HG02759 (cell line): ENCODE measurements around the gene MGAT3.
A peak's percentile ranks its signal among the peaks of the same experiment; 100 is the strongest.

ENCODE experiments used
- ATAC-seq: cut with Tn5 transposase; IDR thresholded peaks from one replicate; pipeline ENCODE4 v1.9.1; 2021; ENCODE audit warnings: mild to moderate bottlenecking, moderate library complexity; ENCODE audit not compliant: unreplicated experiment

MGAT3 gene

DNA sequence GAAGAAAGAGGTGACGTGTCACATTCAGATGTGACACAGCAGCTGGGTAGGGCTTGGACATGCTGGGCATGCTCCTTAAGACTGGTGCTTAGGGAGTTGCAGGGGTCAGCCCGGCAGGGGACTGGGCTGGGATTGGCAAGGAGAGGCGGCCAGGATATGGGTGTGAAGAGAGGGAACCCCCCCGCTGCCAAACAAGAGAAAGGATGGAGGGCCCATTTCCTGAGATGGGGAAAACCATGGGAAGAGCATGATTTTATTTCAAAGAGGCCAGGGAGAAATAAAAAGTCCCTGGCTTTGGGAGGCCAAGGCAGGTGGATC, 68.8 kb downstream of the MGAT3 start:
- ATAC-seq, result no peak

DNA sequence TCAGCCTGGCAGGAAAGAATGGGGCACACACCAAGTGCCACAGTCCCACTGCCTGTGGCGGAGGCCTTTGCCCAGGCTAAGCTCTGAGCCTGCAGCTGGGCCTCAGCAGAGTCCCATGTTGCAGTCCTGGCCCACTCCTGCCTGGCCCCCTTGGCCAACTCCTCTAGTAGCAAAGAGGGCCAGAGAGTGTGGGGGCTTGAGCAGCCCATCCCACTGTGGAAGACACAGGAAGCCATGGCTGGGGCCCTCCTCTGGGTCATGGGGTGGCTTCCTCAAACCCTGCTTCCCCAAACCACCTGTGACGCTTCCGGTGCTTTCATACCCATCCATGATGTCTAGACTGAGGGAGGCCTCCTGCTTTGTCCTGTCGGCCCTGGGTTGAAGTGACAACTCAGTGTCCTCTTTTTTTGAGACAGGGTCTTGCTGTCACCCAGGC, 69.9 kb downstream of the MGAT3 start:
- no peak for ATAC-seq

DNA sequence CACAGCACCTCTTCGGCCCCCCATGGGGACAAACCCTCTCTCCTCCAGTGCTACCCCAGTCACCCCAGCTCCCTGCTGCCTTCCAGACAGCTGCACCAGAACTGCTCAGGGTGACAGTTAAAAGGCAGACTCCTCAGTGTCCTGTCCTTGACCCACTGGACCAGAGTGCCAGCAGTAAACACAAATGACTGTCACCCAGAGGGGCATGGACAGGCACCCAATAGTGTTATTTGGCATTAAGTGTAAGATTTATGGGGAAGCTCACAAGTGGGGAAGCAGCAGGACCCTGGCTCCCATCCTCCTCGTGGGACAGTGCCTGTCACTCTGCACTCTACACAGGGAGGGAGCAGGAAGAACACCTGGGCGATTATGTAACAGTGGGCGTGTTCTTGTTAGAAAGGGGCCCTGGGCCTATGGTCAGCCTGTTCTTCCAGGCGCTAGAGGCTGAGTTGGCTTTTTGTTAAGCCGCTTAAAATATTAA, 70.7 kb downstream of the MGAT3 start:
- no peak for ATAC-seq

DNA sequence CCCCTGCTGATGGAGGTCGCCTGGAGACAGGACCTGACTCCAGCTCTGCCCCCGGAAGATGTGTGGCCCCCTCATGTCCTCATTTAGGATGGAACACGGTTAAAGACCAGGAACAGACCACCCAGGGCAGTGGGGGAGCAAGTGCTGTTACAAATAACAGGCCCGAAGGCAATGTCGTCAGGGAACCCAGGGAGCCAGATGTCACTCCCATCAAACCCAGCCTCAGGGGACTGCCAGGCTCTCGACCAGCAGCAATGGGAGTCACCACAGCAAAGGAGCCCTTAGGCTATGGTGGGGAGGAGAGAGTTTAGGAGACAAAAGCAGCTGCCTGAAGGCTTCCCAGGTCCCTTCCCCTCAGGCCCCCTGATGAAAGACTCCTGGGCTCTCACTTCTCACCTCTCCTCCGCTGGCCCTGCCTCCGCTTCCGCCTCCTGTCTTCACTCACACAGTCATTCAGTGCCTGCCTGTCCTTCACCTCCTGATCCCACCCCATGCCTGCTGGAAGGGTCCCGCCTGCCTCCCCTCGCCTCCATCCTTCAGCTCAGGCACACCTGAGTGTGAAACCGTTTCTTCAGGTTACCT, 71.4 kb downstream of the MGAT3 start:
- no peak for ATAC-seq

DNA sequence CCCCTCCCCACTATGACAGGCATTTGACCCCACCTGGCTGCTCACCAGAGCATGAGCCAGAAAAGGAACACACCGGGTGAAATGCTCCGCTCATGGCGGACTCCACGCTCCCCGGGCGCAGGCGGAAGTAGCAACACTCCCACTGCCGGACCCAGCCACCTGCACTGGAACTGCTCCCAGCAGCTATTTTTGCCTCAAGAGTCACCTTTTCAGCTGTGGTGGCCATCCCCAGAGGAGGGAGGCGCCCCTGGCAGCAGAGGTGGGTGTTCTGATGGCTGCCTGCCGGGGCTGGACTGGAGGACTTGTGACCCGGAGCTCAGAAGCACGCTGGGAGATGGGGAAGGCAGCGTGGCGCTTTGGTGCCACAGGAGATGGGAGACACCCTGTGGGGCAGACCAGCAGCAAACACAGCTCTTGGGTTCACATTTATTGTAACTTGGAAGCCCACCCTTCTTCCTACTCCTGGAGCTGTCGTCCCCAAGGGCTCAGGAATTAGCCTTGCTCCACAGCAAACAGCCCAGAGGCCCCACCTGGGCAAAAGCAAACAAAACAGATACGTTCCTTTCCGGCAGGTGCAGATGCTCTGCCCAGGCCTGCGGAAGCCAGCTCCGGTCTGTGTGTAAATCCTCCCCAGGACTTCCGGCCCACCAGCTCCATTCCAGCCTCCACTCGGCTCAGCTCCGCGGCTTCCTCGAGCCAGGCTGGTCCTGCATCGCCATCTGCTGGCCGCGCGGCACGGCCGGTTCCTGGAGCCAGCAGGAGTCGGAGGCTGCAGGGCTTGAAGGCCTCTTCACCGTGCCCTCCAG, 72.1 kb downstream of the MGAT3 start:
- peak; percentile 33 for ATAC-seq

DNA sequence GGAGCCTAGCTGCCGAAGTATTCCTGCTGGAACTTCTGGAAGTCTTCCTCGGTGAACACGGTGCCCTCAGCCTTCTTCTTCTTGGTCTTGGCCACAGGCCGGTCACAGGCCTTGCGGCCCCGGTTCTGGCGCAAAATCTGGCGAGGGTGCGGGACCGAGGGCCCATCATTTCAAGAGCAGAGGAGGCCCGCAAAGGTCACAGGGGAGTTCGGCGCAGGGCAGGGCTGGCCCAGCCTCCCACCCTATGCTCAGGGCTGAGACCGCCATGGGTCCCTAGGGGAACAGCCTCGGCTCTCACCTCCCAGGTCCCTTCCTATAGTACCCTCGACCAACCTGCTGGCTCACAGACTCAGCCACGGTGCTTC, 72.7 kb downstream of the MGAT3 start:
- no peak for ATAC-seq

DNA sequence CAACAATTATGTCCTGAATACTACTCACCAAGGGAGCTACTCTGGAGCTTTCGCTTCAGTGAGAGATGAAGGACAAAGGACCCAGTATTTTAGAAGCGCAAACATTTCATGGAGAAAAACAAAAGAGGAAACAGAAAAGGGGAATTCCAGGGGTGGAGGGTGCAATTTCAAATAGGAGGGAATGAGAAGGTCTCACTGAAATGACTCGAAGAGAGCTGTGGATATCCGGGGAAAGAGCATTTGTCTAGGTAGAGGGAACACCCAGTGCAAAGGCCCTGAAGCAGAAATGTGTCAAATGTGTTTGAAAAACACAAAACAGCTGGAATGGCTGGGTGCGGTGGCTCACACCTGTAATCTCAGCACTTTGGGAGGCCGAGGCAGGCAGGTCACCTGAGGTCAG, 73.3 kb downstream of the MGAT3 start:
- ATAC-seq, result no peak

DNA sequence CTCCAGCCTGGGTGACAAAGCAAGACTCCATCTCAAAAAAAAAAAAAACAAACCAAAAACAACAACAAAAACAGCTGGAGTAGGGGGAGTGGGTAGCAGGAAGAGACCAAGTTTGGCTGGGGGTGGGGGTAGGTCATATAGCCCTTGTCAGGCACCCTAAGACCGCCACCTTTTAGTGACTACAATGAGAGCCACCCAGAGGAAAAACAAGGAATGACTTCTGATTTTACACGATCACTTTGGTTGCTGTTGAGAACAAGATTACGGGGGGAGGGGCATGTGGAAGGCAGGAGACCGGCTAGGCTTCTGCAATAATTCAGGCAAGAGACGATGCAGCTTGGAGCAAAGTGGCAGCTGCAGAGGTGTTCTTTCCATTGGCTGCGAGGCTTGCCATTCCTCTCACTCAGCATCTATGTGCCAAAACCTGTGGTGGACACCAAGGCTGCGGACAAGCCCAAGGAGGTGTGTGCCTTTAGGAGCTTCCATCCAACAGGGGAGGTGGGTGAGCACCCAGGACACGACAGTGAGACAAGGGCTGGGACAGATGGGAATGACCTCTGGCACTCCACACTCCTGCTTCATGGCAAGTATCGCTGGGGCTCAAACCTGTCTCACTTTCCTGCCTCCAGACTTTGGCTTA, 74.0 kb downstream of the MGAT3 start:
- no peak for ATAC-seq

DNA sequence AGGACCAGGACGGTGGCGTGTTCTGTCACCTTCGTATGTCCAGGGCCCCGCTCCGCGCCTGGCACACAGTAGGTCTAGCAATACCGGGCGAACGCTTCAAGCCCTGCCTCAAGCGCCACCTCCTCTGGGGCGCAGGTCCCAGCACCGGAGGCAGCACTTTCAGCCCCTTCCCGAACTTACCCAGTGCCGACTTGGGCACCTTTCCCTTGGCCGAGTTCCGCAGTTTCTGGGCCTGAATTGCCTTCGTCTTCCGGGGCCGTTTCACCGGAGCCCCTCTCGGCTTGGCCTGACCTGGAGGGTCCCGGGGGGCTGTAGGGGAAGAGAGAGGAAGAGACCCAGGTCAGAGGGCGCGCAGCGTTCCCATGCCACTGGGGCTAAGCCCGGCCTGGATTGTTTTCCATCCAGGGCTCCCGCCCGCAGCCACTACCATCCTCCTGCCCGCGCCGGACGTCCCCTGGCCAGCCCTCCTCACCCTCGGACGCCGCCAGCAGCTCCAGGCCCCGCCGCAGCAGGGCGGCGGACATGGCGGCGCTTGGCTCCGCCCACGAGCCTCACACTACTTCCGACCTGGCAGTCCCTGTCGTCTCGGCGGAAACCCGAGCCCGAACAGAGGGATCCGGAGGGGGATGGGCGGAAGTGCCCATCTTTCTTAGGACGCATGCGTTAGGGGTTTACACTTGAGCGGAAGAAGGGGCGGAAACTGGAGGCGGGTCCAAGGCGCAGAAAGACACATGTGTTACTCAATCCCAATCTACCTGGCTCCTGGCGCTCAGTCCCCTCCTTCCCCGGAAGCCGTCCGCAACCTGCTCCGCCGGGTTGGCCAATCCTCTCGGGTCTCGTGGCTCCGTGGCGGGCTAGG, 75.6 kb downstream of the MGAT3 start, which contains the start of gene RPS19BP1:
Gene RPS19BP1, minus strand, starts transcription at position 534 of the 859 bp plus-strand sequence. Its CDS starts 10 bp downstream, at position 524.
- peak; percentile 81 for ATAC-seq

DNA sequence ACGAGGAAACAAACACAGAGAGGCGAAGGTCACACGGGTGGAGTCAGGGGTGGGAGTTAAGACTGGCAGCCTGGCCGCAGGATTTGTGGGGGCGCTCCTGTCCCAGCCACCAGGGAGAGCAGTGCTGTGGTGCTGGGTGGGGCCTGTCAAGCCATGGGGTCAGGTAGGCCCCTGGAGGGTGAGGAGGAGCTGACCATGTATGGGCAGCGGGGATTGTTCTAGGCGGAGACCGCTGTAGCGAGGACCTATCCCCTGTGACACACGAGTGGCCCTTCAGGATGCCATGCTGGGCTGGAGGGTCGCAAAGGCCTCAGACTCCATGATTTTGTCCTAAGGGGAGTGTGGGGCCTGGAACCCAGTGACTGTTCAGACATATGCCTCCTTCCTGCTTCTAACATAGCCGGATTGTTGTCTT, 77.3 kb downstream of the MGAT3 start:
- no peak for ATAC-seq

DNA sequence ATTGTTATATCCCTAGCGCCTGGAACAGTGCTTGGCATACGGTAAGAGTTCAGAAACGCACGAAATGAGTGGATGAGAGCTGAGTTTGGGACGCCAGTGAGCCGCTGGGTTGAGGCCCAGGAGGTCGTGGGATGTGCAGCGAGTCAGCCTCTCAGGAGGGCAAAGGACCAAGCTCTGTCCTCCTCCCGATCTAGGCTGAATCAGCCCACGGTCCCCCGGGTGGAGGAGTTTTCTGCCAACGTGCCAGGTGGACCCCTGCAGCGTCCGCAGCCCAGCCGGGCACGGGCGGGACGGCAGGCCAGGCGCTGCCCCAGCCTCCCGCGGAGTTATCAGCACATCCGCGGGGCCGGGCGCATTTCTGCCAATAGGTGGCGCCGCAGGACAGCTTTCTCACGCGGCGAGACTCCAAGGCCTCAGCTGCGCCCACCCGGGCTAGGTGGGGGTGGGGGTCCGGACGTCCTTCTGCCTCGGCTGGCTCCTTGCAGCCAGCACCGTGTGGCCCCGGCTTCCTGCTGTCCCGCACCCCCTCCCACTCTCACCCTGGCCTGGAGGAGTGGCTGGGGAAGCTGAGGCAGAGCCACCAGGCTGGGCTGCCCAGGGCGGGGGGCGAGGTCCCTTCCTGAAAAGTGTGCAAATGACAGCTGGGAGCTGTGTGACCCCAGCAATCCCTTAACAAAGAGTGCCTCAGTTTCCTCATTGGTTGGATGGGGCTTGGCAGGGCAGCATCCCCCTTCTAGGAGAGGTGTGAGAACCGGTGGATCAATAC, 78.0 kb downstream of the MGAT3 start:
- ATAC-seq, result no peak

DNA sequence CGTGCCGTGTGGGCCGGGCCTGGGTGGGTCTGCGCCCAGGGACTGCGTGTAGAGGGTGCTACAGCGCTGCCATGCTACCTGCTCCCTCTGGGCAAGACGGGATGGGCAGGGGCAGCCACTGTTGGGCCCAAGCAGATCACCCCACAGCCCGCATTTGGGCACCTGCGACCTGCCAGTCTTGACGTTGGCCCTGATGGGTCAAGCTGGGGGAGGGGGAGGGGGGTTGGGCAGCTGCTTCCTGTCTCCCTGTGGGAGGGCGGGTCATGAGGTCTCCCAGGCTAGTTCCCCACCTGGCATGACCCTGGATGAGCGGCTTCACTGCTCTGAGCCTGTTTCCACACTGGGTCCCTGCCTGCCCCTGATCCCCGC, 78.5 kb downstream of the MGAT3 start:
- ATAC-seq, result no peak

DNA sequence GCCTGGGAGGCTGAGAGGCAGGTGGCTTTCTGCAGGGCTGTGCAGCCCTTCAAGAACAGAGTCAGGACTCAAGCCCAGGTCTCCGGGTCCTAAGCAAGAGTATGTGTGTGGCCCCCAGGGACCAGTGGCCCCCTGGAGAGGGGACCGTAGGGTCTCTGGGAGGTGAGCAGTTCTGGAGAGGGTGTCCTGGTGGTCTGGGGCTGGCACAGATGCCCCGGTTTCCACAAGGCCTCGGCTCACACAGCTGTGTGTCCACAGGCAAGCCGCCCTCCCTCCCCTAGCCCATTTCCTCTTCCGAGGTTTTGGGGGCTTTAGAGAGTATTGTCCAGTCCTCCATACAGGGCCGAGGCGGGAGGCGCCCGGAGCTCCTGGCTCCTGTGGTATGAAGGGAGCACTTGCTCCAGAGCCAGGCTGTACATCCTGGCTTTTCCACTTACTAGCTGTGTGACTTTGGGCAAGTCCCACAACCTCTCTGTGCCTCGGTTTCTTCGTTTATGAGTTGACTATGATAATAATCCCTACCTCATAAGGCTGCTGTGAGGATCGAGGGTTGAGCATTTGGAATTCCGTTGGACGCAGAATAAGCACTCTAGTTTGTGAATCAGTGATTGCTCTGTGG, 79.1 kb downstream of the MGAT3 start:
- no peak for ATAC-seq

DNA sequence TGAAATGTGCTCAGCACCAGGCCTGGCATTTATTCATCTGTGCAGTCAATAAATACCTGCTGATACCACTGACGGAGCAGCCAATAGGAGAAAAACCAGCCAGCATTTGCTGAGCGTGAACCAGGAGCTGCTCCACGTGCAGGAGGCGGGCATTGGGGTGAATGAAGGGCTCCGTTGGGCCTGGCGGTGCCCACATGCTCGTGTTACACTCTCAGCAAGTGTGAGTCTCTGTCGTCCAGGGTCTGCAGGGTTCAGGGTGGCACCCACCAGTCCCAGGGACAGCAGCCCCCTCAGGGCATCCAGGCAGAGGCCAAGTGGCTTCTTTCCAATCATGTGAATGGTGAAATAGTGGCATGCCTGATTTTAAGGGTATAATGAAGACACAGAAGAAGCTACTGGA, 79.9 kb downstream of the MGAT3 start:
- ATAC-seq, result no peak

DNA sequence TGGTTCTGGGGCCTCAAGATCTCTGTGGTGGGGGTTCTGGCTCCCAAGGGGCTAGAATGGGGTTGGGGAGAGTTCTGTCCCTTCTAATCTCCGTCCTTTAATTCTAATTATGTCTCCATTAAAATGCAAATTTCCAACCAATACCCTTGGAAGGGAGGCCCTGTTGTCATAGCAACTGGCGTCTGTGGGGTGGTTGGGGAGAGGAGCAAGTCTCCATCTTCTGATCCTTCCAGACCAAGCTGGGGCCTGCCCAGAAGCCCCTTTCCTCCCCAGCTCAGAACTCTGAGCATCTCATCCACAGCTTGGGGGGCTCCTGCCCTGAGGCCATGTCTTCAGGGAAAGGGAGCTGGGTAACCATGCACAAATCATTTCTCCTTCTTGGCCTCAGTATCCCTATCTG, 81.2 kb downstream of the MGAT3 start:
- no peak for ATAC-seq
